ENCODE data around the gene ARHGAP31.

The ARHGAP31 gene

DNA sequence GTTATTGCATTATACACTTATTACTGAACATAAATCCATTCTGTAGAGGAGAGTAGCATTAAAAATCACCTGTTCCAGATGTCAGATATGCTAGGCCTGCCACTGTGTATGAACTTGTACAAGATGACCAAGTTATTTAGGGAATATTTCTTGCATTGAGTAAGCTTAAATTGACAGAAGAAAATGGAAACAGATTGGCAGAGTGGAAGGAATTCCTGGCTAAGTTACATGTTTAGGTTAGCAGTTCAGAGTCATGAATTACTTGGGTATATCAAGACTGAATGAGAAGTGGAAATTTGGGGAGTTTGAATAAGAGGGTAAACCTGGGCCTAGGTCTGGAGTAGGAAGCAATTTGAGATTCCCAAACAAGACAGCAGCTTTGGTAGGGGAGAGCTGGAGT, 44.6 kb downstream of the ARHGAP31 start:
- Histone ChIP-seq H3K27ac (ENCODE audit: low read depth, low read length) (no peak overlapping the region), H3K9me3 (ENCODE audit: insufficient read depth, low read length) (no peaks in the 10 kb centered on the region), H3K9me2 (replicated peaks; ENCODE audit: insufficient read depth, low read length) (no peaks in the 10 kb centered on the region), H3K27me3 (ENCODE audit: low read length) (no peaks in the 10 kb centered on the region), H3K9ac (ENCODE audit: low read length) (no peak overlapping the region), H2AFZ (ENCODE audit: low read depth, low read length, severe bottlenecking) (no peak overlapping the region), H3K36me3 (ENCODE audit: low read length) (no peaks in the 10 kb centered on the region), H3F3A (ENCODE audit: insufficient read depth) (no peaks in the 10 kb centered on the region), H3K79me2 (ENCODE audit: insufficient read depth, low read length) (no peaks in the 10 kb centered on the region), H3K4me3 (ENCODE audit: insufficient read depth, low read length, poor library complexity, severe bottlenecking) (no peak overlapping the region), H4K20me1 (ENCODE audit: low read depth, low read length) (no peaks in the 10 kb centered on the region), H3K4me2 (ENCODE audit: low read depth, low read length, poor library complexity, severe bottlenecking) (no peak overlapping the region)
- no peak for TF ChIP-seq CTCF (IDR thresholded peaks at IDR 0.05; ENCODE audit: insufficient read depth, low read length, poor library complexity, severe bottlenecking)
- no peak for TF ChIP-seq EZH2phosphoT487 (conservative IDR thresholded peaks at IDR 0.05; ENCODE audit: low read length)

GRCh38 chr3:119340014-119340413, 45.8 kb downstream of the ARHGAP31 start:
- no peak overlapping the region for H3K4me2 ChIP-seq (ENCODE audit: low read depth, low read length, poor library complexity, severe bottlenecking)
- H2AFZ ChIP-seq (ENCODE audit: low read depth, low read length, severe bottlenecking), result no peak overlapping the region
- TF ChIP-seq EZH2phosphoT487 (conservative IDR thresholded peaks at IDR 0.05; ENCODE audit: low read length), result no peak
- no peak for TF ChIP-seq CTCF (IDR thresholded peaks at IDR 0.05; ENCODE audit: insufficient read depth, low read length, poor library complexity, severe bottlenecking)
- H3F3A ChIP-seq (ENCODE audit: insufficient read depth), result no peaks in the 10 kb centered on the region
- no peaks in the 10 kb centered on the region for H3K27me3 ChIP-seq (ENCODE audit: low read length)
- no peaks in the 10 kb centered on the region for H3K79me2 ChIP-seq (ENCODE audit: insufficient read depth, low read length)
- no peaks in the 10 kb centered on the region for H4K20me1 ChIP-seq (ENCODE audit: low read depth, low read length)
- no peaks in the 10 kb centered on the region for H3K9me3 ChIP-seq (ENCODE audit: insufficient read depth, low read length)
- no peak overlapping the region for H3K9ac ChIP-seq (ENCODE audit: low read length)
- no peaks in the 10 kb centered on the region for H3K36me3 ChIP-seq (ENCODE audit: low read length)
- H3K9me2 ChIP-seq (replicated peaks; ENCODE audit: insufficient read depth, low read length), result no peaks in the 10 kb centered on the region
- no peak overlapping the region for H3K27ac ChIP-seq (ENCODE audit: low read depth, low read length)
- H3K4me3 ChIP-seq (ENCODE audit: insufficient read depth, low read length, poor library complexity, severe bottlenecking), result no peak overlapping the region

- no peak overlapping the region for H3K27ac ChIP-seq (ENCODE audit: low read depth, low read length)
- no peaks in the 10 kb centered on the region for H3K79me2 ChIP-seq (ENCODE audit: insufficient read depth, low read length)
- no peak overlapping the region for H2AFZ ChIP-seq (ENCODE audit: low read depth, low read length, severe bottlenecking)
- H3K4me3 ChIP-seq (ENCODE audit: insufficient read depth, low read length, poor library complexity, severe bottlenecking), result no peak overlapping the region
- H3K9ac ChIP-seq (ENCODE audit: low read length), result no peak overlapping the region
- no peaks in the 10 kb centered on the region for H4K20me1 ChIP-seq (ENCODE audit: low read depth, low read length)
- no peaks in the 10 kb centered on the region for H3K9me3 ChIP-seq (ENCODE audit: insufficient read depth, low read length)
- H3K9me2 ChIP-seq (replicated peaks; ENCODE audit: insufficient read depth, low read length), result no peaks in the 10 kb centered on the region
- H3F3A ChIP-seq (ENCODE audit: insufficient read depth), result no peaks in the 10 kb centered on the region
- no peaks in the 10 kb centered on the region for H3K36me3 ChIP-seq (ENCODE audit: low read length)
- H3K4me2 ChIP-seq (ENCODE audit: low read depth, low read length, poor library complexity, severe bottlenecking), result no peak overlapping the region
- H3K27me3 ChIP-seq (ENCODE audit: low read length), result no peaks in the 10 kb centered on the region
- no peak for TF ChIP-seq EZH2phosphoT487 (conservative IDR thresholded peaks at IDR 0.05; ENCODE audit: low read length)
- TF ChIP-seq CTCF (IDR thresholded peaks at IDR 0.05; ENCODE audit: insufficient read depth, low read length, poor library complexity, severe bottlenecking), result no peak
Measured at GRCh38 chr3:119340446-119340845, 46.3 kb downstream of the ARHGAP31 start.

Data from SU-DHL-6 (cell line).